Neural cell (in vitro differentiated cells): ENCODE data around the gene DIS3L. TPM values are rescaled to one million over a fixed set of nuclear protein-coding genes. Genes with fewer than 3 reads are reported as not detected.

ENCODE experiments used
- H2AFZ ChIP-seq: fragments of 200-600, 300-800 bp; sonication (generic), shearing (Covaris generic); 2 replicates; pipeline ENCODE4 v1.6.0; 2014; ENCODE audit warnings: low read depth, mild to moderate bottlenecking, antibody characterized with exemption, low read length, moderate library complexity
- H3F3A ChIP-seq: fragments of 200-600 bp; shearing (Covaris generic); 2 replicates; pipeline ENCODE4 v1.6.1; 2016; ENCODE audit warnings: mild to moderate bottlenecking, moderate library complexity, mixed read lengths, antibody characterized with exemption, low read length; ENCODE audit not compliant: insufficient read depth, poor library complexity, severe bottlenecking
- H3K27ac ChIP-seq: fragments of 200-600, 300-800 bp; sonication (generic), shearing (Covaris generic); 2 replicates; pipeline ENCODE4 v1.5.1; 2014; ENCODE audit warnings: mild to moderate bottlenecking, low read length, moderate library complexity
- H3K27me3 ChIP-seq: fragments of 300-800, 200-600 bp; sonication (generic), shearing (Covaris generic); 2 replicates; pipeline ENCODE4 v1.6.0; 2014; ENCODE audit warnings: mild to moderate bottlenecking, low read depth, low read length, moderate library complexity; ENCODE audit not compliant: insufficient read depth
- H3K36me3 ChIP-seq: fragments of 300-800, 200-600 bp; sonication (generic), shearing (Covaris generic); 2 replicates; pipeline ENCODE4 v1.5.1; 2014; ENCODE audit warnings: mild to moderate bottlenecking, antibody characterized with exemption, low read length, moderate library complexity; ENCODE audit not compliant: insufficient read depth
- H3K4me2 ChIP-seq: fragments of 300-800, 200-600 bp; sonication (generic), shearing (Covaris generic); 2 replicates; pipeline ENCODE4 v1.6.0; 2014; ENCODE audit warnings: mild to moderate bottlenecking, low read length
- H3K4me3 ChIP-seq: fragments of 300-800, 200-600 bp; sonication (generic), shearing (Covaris generic); 2 replicates; pipeline ENCODE4 v1.5.1; 2014; ENCODE audit warnings: mild to moderate bottlenecking, low read length, moderate library complexity
- H3K79me2 ChIP-seq: fragments of 200-600 bp; shearing (Covaris generic); replicated peaks from 2 replicates; pipeline ENCODE4 v1.6.0; 2014; ENCODE audit warnings: mild to moderate bottlenecking, low read length, moderate library complexity; ENCODE audit not compliant: insufficient read depth
- H3K9ac ChIP-seq: fragments of 300-800, 200-600 bp; sonication (generic), shearing (Covaris generic); 2 replicates; pipeline ENCODE4 v1.6.1; 2016; ENCODE audit warnings: mild to moderate bottlenecking, low read length, mixed read lengths
- H3K9me2 ChIP-seq: fragments of 200-600 bp; shearing (Covaris generic); 2 replicates; pipeline ENCODE4 v1.6.1; 2016; ENCODE audit warnings: mild to moderate bottlenecking, low read length, mixed read lengths; ENCODE audit not compliant: insufficient read depth
- H3K9me3 ChIP-seq: fragments of 200-600, 300-800 bp; sonication (generic), shearing (Covaris generic); 2 replicates; pipeline ENCODE4 v1.6.1; 2016; ENCODE audit warnings: mild to moderate bottlenecking, mixed run types, low read length, moderate library complexity, mixed read lengths
- H4K20me1 ChIP-seq: fragments of 200-600 bp; shearing (Covaris generic); 2 replicates; pipeline ENCODE4 v1.6.1; 2016; ENCODE audit warnings: mild to moderate bottlenecking, mixed run types; ENCODE audit not compliant: insufficient read depth
- CTCF ChIP-seq: fragments of 450-650 bp; IDR thresholded peaks from 2 replicates; pipeline ENCODE4 v1.5.1; 2014; ENCODE audit warnings: antibody characterized with exemption, mild to moderate bottlenecking, moderate library complexity; ENCODE audit not compliant: poor library complexity, severe bottlenecking
- EP300 ChIP-seq: fragments of 450-650 bp; conservative IDR thresholded peaks from 2 replicates; pipeline ENCODE4 v1.6.1; 2014; ENCODE audit warnings: antibody characterized with exemption, mild to moderate bottlenecking, moderate library complexity; ENCODE audit not compliant: poor library complexity, severe bottlenecking
- EZH2 ChIP-seq: fragments of 200-600, 300-800 bp; shearing (Covaris generic), sonication (generic); IDR thresholded peaks from 2 replicates; pipeline ENCODE4 v1.6.1; 2014; ENCODE audit warnings: antibody characterized with exemption, low read length, borderline replicate concordance, mild to moderate bottlenecking; ENCODE audit not compliant: insufficient read depth, poor library complexity, severe bottlenecking
- MXI1 ChIP-seq: fragments of 450-650 bp; conservative IDR thresholded peaks from 2 replicates; pipeline ENCODE4 v1.6.1; 2014; ENCODE audit warnings: antibody characterized with exemption, mild to moderate bottlenecking; ENCODE audit not compliant: poor library complexity, severe bottlenecking
- RAD21 ChIP-seq: fragments of 450-650 bp; conservative IDR thresholded peaks from 2 replicates; pipeline ENCODE4 v1.6.1; 2014; ENCODE audit warnings: antibody characterized with exemption, mild to moderate bottlenecking, moderate library complexity
- REST ChIP-seq: IDR thresholded peaks from 2 replicates; pipeline ENCODE4 v1.6.1; 2012; ENCODE audit warnings: borderline replicate concordance
- SMC3 ChIP-seq: fragments of 450-650 bp; conservative IDR thresholded peaks from 2 replicates; pipeline ENCODE4 v1.6.1; 2014; ENCODE audit warnings: antibody characterized with exemption, mild to moderate bottlenecking, moderate library complexity; ENCODE audit not compliant: poor library complexity
- TAF1 ChIP-seq: IDR thresholded peaks from 2 replicates; pipeline ENCODE4 v1.6.1; 2012; ENCODE audit warnings: low read depth
- polyA plus RNA-seq: library from polyadenylated mRNA; depleted of rRNA; stranded (reverse); fragments of >200 nt; gene quantifications from 2 replicates; pipeline ENCODE4 v1.2.3, GENCODE V29; 2014

DIS3L gene
- polyA plus RNA-seq, 1 donor from 2014 or later: 9.9 TPM

GRCh38 chr15:66287461-66288057, 5.8 kb upstream of the DIS3L start:
- Histone ChIP-seq H4K20me1 (no peaks in the 10 kb centered on the region), H3K9ac (no peak overlapping the region), H3K9me2 (no peaks in the 10 kb centered on the region), H3K4me3 (no peak overlapping the region), H3K79me2 (no peaks in the 10 kb centered on the region), H3F3A (peaks cover 4% of the 10 kb centered on the region), H3K36me3 (no peaks in the 10 kb centered on the region), H3K27ac (no peak overlapping the region), H3K27me3 (no peaks in the 10 kb centered on the region), H3K9me3 (no peaks in the 10 kb centered on the region), H2AFZ (no peak overlapping the region), H3K4me2 (no peak overlapping the region)
- no peak for TF ChIP-seq TAF1
- no peak for TF ChIP-seq EP300
- TF ChIP-seq SMC3: peak; percentile 66
- peak; percentile 71 for TF ChIP-seq RAD21
- peak; percentile 63 for TF ChIP-seq CTCF

- no peaks in the 10 kb centered on the region for H3K79me2 ChIP-seq
- H3K9ac ChIP-seq: no peak overlapping the region
- no peaks in the 10 kb centered on the region for H3K27me3 ChIP-seq
- H3K27ac ChIP-seq: no peak overlapping the region
- no peaks in the 10 kb centered on the region for H4K20me1 ChIP-seq
- peaks cover 4% of the 10 kb centered on the region for H3F3A ChIP-seq
- no peak overlapping the region for H3K4me2 ChIP-seq
- TF ChIP-seq RAD21 (no peak), REST (no peak), EZH2 (no peak), SMC3 (no peak), MXI1 (no peak)
- no peak overlapping the region for H3K4me3 ChIP-seq
- H2AFZ ChIP-seq: no peak overlapping the region
- no peaks in the 10 kb centered on the region for H3K9me3 ChIP-seq
- no peaks in the 10 kb centered on the region for H3K36me3 ChIP-seq
- no peaks in the 10 kb centered on the region for H3K9me2 ChIP-seq
Observed at GRCh38 chr15:66288093-66288492, 5.3 kb upstream of the DIS3L start.

- no peak for TF ChIP-seq CTCF
- no peak overlapping the region for H3K4me3 ChIP-seq
Observed at GRCh38 chr15:66288551-66289185, 4.7 kb upstream of the DIS3L start.

More at GRCh38 chr15:66288551-66289185, 4.7 kb upstream of the DIS3L start:
- H4K20me1 ChIP-seq: no peaks in the 10 kb centered on the region
- no peaks in the 10 kb centered on the region for H3K9me3 ChIP-seq
- peaks cover 4% of the 10 kb centered on the region for H3F3A ChIP-seq
- no peaks in the 10 kb centered on the region for H3K9me2 ChIP-seq
- H3K4me2 ChIP-seq: no peak overlapping the region
- H3K27ac ChIP-seq: no peak overlapping the region
- no peak overlapping the region for H2AFZ ChIP-seq
- no peaks in the 10 kb centered on the region for H3K79me2 ChIP-seq
- no peaks in the 10 kb centered on the region for H3K36me3 ChIP-seq
- H3K9ac ChIP-seq: no peak overlapping the region
- no peaks in the 10 kb centered on the region for H3K27me3 ChIP-seq
